IMR-90 (cell line): ENCODE results near the gene DRC7. TPM values are rescaled to one million over a fixed set of nuclear protein-coding genes. Genes with fewer than 3 reads are reported as not detected.

Experiments used
- ATAC-seq: fragments of 200-7000 bp; cut with Tn5 transposase; 2 replicates; pipeline ENCODE4 v1.9.1; 2020; ENCODE audit warnings: low read depth, mild to moderate bottlenecking, moderate library complexity
- BruUV-seq: library from RNA; stranded (reverse); fragments of 400-500 nt; replicated peaks from 2 replicates; lab custom pipeline; 2021; lab: Mats Ljungman, UMichigan
- CTCF ChIA-PET: fragments of 300-600 bp; formaldehyde crosslinking; extraction: SDS; loops from one replicate; lab custom pipeline; 2021; ENCODE audit warnings: antibody characterized with exemption; lab: Yijun Ruan, JAX
- POLR2A ChIA-PET: fragments of 300-600 bp; sonication (Branson Sonifier 250); formaldehyde crosslinking; loops from one replicate; lab custom pipeline; 2022; ENCODE audit warnings: antibody characterized with exemption; ENCODE audit not compliant: unreplicated experiment; lab: Charles Lee
- DNase-seq: peaks from one replicate; pipeline ENCODE4 v3.0.0; 2013
- H2AFZ ChIP-seq: replicated peaks from 2 replicates; pipeline ENCODE3; 2013; ENCODE audit warnings: low read length, mild to moderate bottlenecking; ENCODE audit not compliant: poor library complexity
- H2AK5ac ChIP-seq: 2 replicates; pipeline ENCODE4 v1.6.1; 2013; ENCODE audit warnings: low read depth, low read length, inconsistent platforms
- H2AK9ac ChIP-seq: replicated peaks from 2 replicates; pipeline ENCODE3; 2013; ENCODE audit warnings: mild to moderate bottlenecking, low read depth, low read length, moderate library complexity; ENCODE audit not compliant: poor library complexity
- H2BK120ac ChIP-seq: 2 replicates; pipeline ENCODE4 v1.6.1; 2013; ENCODE audit warnings: low read depth, low read length, inconsistent platforms
- H2BK15ac ChIP-seq: 3 replicates; pipeline ENCODE4 v1.6.1; 2013; ENCODE audit warnings: low read depth, low read length, inconsistent platforms
- H2BK20ac ChIP-seq: 2 replicates; pipeline ENCODE4 v1.6.1; 2013; ENCODE audit warnings: low read depth, mild to moderate bottlenecking, inconsistent platforms, low read length, moderate library complexity
- H2BK5ac ChIP-seq: 2 replicates; pipeline ENCODE4 v1.6.1; 2013; ENCODE audit warnings: mild to moderate bottlenecking, low read depth, low read length, inconsistent platforms; ENCODE audit not compliant: poor library complexity, severe bottlenecking
- H3K14ac ChIP-seq: replicated peaks from 2 replicates; pipeline ENCODE4 v1.6.1; 2013; ENCODE audit warnings: low read depth, low read length, inconsistent platforms
- H3K18ac ChIP-seq: 2 replicates; pipeline ENCODE4 v1.6.1; 2013; ENCODE audit warnings: low read depth, low read length, control low read depth
- H3K23ac ChIP-seq: 2 replicates; pipeline ENCODE4 v1.6.1; 2013; ENCODE audit warnings: low read depth, low read length, inconsistent platforms
- H3K27ac ChIP-seq: 2 replicates; pipeline ENCODE4 v1.5.1; 2013; ENCODE audit warnings: mild to moderate bottlenecking, control low read depth, low read length; ENCODE audit not compliant: insufficient read depth
- H3K27me3 ChIP-seq: 2 replicates; pipeline ENCODE4 v1.6.1; 2013; ENCODE audit warnings: low read length; ENCODE audit not compliant: control insufficient read depth, insufficient read depth
- H3K36me3 ChIP-seq: 2 replicates; pipeline ENCODE4 v1.6.1; 2013; ENCODE audit warnings: low read length, mixed read lengths; ENCODE audit not compliant: control insufficient read depth, insufficient read depth
- H3K4ac ChIP-seq: 2 replicates; pipeline ENCODE4 v1.6.1; 2013; ENCODE audit warnings: low read depth, low read length, inconsistent platforms
- H3K4me1 ChIP-seq: 2 replicates; pipeline ENCODE4 v1.6.1; 2013; ENCODE audit warnings: low read length, mixed read lengths; ENCODE audit not compliant: control insufficient read depth, insufficient read depth
- H3K4me2 ChIP-seq: 2 replicates; pipeline ENCODE4 v1.6.1; 2013; ENCODE audit warnings: low read depth, mild to moderate bottlenecking, control low read depth, low read length, moderate library complexity
- H3K4me3 ChIP-seq: 2 replicates; pipeline ENCODE4 v1.5.1; 2013; ENCODE audit warnings: low read depth, mild to moderate bottlenecking, control low read depth, low read length, moderate library complexity; ENCODE audit not compliant: insufficient read depth
- H3K56ac ChIP-seq: 2 replicates; pipeline ENCODE4 v1.6.1; 2013; ENCODE audit warnings: low read length, inconsistent platforms; ENCODE audit not compliant: insufficient read depth; ENCODE audit errors: extremely low read depth
- H3K79me1 ChIP-seq, 2 experiments: 2 replicates each; pipeline ENCODE4 v1.6.1; 2013; ENCODE audit warnings: low read length in 2 of 2, inconsistent platforms in 1 of 2, low read depth in 1 of 2
- H3K9ac ChIP-seq: 2 replicates; pipeline ENCODE4 v1.6.1; 2013; ENCODE audit warnings: low read depth, low read length, control low read depth
- H3K9me1 ChIP-seq: 2 replicates; pipeline ENCODE4 v1.6.1; 2013; ENCODE audit warnings: low read length, inconsistent platforms; ENCODE audit not compliant: insufficient read depth
- H3K9me3 ChIP-seq: 2 replicates; pipeline ENCODE4 v1.6.1; 2013; ENCODE audit warnings: low read length; ENCODE audit not compliant: control insufficient read depth, insufficient read depth
- H4K20me1 ChIP-seq: 2 replicates; pipeline ENCODE4 v1.6.1; 2013; ENCODE audit warnings: low read length, inconsistent platforms; ENCODE audit not compliant: insufficient read depth
- H4K5ac ChIP-seq: 2 replicates; pipeline ENCODE4 v1.6.1; 2013; ENCODE audit warnings: mild to moderate bottlenecking, low read depth, low read length, control low read depth
- H4K8ac ChIP-seq, 2 experiments: 2 replicates each; pipeline ENCODE4 v1.6.1; 2013; ENCODE audit warnings: low read depth in 2 of 2, low read length in 2 of 2, control low read depth in 1 of 2, inconsistent platforms in 1 of 2
- H4K91ac ChIP-seq: 2 replicates; pipeline ENCODE4 v1.6.1; 2013; ENCODE audit warnings: low read depth, low read length, inconsistent platforms; ENCODE audit not compliant: insufficient read depth
- BHLHE40 ChIP-seq: fragments of 150-350 bp; IDR thresholded peaks from 2 replicates; pipeline ENCODE4 v1.6.1; 2016; ENCODE audit warnings: mild to moderate bottlenecking, low read depth, low read length
- CEBPB ChIP-seq: IDR thresholded peaks from 2 replicates; pipeline ENCODE4 v1.6.1; 2012; ENCODE audit warnings: low read depth, low read length, improper control_type of control experiment
- CHD1 ChIP-seq: IDR thresholded peaks from 2 replicates; pipeline ENCODE4 v1.6.1; 2012; ENCODE audit warnings: low read depth, low read length, improper control_type of control experiment
- CTCF ChIP-seq: conservative IDR thresholded peaks from 2 replicates; pipeline ENCODE4 v1.5.1; 2012; ENCODE audit warnings: mild to moderate bottlenecking, low read depth, low read length, improper control_type of control experiment
- ELK1 ChIP-seq: fragments of 150-350 bp; IDR thresholded peaks from 2 replicates; pipeline ENCODE4 v1.6.1; 2016; ENCODE audit warnings: low read depth, mild to moderate bottlenecking, low read length, moderate library complexity, borderline replicate concordance
- FOS ChIP-seq: fragments of 150-350 bp; IDR thresholded peaks from 2 replicates; pipeline ENCODE4 v1.6.1; 2016; ENCODE audit warnings: low read depth, low read length
- MAFK ChIP-seq: IDR thresholded peaks from 2 replicates; pipeline ENCODE4 v1.6.1; 2012; ENCODE audit warnings: low read depth, low read length, improper control_type of control experiment
- MAZ ChIP-seq: IDR thresholded peaks from 2 replicates; pipeline ENCODE4 v1.6.1; 2012; ENCODE audit warnings: low read depth, mild to moderate bottlenecking, low read length, improper control_type of control experiment, moderate library complexity, borderline replicate concordance
- MXI1 ChIP-seq: IDR thresholded peaks from 2 replicates; pipeline ENCODE4 v1.6.1; 2012; ENCODE audit warnings: low read depth, mild to moderate bottlenecking, low read length, moderate library complexity, borderline replicate concordance
- NFE2L2 ChIP-seq: fragments of 150-350 bp; IDR thresholded peaks from 2 replicates; pipeline ENCODE4 v1.6.1; 2016; ENCODE audit warnings: low read depth, mild to moderate bottlenecking, low read length
- POLR2A ChIP-seq: IDR thresholded peaks from 2 replicates; pipeline ENCODE4 v1.6.1; 2012; ENCODE audit warnings: mild to moderate bottlenecking, low read depth, low read length
- RFX5 ChIP-seq: IDR thresholded peaks from 2 replicates; pipeline ENCODE4 v1.8.0; 2012; ENCODE audit warnings: low read depth, mild to moderate bottlenecking, low read length, moderate library complexity
- SMC3 ChIP-seq: fragments of 150-350 bp; IDR thresholded peaks from 2 replicates; pipeline ENCODE4 v1.6.1; 2016; ENCODE audit warnings: low read depth, mild to moderate bottlenecking, antibody characterized with exemption, low read length, moderate library complexity
- USF2 ChIP-seq: fragments of 150-350 bp; IDR thresholded peaks from 2 replicates; pipeline ENCODE4 v1.6.1; 2017; ENCODE audit warnings: mild to moderate bottlenecking, antibody characterized with exemption, low read length, low read depth
- WGBS, 2 experiments: methylation state at CpG; one replicate each; pipeline versions ENCODE4 v1.1.5 to v1.1.7; 2013; ENCODE audit warnings: missing lambda C conversion rate in 2 of 2; ENCODE audit not compliant: insufficient read length in 1 of 2; ENCODE audit errors: extremely low coverage in 2 of 2; 5-methylcytosine and 5-hydroxymethylcytosine counted together
- dilution Hi-C: fragments of 300-500 bp; cut with HindIII; formaldehyde crosslinking; loops from one replicate; pipeline ENCODE4 v1.14.3; 2018; ENCODE audit warnings: low sequenced_read_pairs; ENCODE audit not compliant: unreplicated experiment
- in situ Hi-C: fragments of 300-500 bp; cut with MboI; formaldehyde crosslinking; loops from 3 replicates; pipeline ENCODE4 v1.14.3; 2019; ENCODE audit warnings: low sequenced_read_pairs, inconsistent platforms, mixed read lengths
- intact Hi-C: fragments of 100-400 bp; cut with micrococcal nuclease; formaldehyde crosslinking; loops from 2 replicates; pipeline ENCODE4 v1.10.0; 2022
- polyA plus RNA-seq, 3 experiments: library from polyadenylated mRNA; depleted of rRNA; stranded (reverse); fragments of >200 nt; gene quantifications; 2 replicates each; pipeline ENCODE4 v1.2.3, GENCODE V29; 2012; ENCODE audit warnings: low replicate concordance in 1 of 3
- total RNA-seq: library from RNA; depleted of rRNA; stranded (reverse); fragments of >200 nt; gene quantifications from 2 replicates; pipeline ENCODE4 v1.2.3, GENCODE V29; 2012

Gene DRC7
- total and polyA plus RNA-seq, 2 of the 4 experiments (the other 2 are of a cell fraction) = not detected

GRCh38 chr16:57708168-57708567 is 13.6 kb downstream of the DRC7 start:
- DNase-seq (peak; percentile 3), ATAC-seq (no peak)
- Histone ChIP-seq H2BK20ac (no peak overlapping the region), H3K14ac (no peak overlapping the region), H2BK120ac (no peak overlapping the region), H3K27me3 (peaks cover 34% of the 10 kb centered on the region), H4K91ac (no peak overlapping the region), H4K5ac (no peak overlapping the region), H2BK15ac (no peak overlapping the region), H2BK5ac (no peak overlapping the region), H3K36me3 (no peaks in the 10 kb centered on the region), H3K4me1 (no peaks in the 10 kb centered on the region), H3K4ac (no peak overlapping the region), H3K56ac (no peak overlapping the region), H2AK5ac (no peak overlapping the region), H3K79me1 (no peaks in the 10 kb centered on the region), H3K4me3 (no peak overlapping the region), H2AFZ (no peak overlapping the region), H4K20me1 (no peaks in the 10 kb centered on the region), H4K8ac (no peak overlapping the region), H3K27ac (no peak overlapping the region), H3K4me2 (no peak overlapping the region), H3K9ac (no peak overlapping the region), H3K9me1 (no peaks in the 10 kb centered on the region), H3K23ac (no peak overlapping the region), H3K18ac (no peak overlapping the region), H3K9me3 (no peaks in the 10 kb centered on the region), H2AK9ac (no peak overlapping the region)
- BruUV-seq = no TSS peak
- POLR2A ChIA-PET = no interaction called here
- intact Hi-C loops (no loop called here), dilution Hi-C loops (no loop called here), in situ Hi-C loops (no loop called here)
- CTCF ChIA-PET = no interaction called here
- WGBS, 2 experiments = no CpG with 5 or more reads among the region's 3 CpGs
- TF ChIP-seq NFE2L2 = no peak
- no peak for TF ChIP-seq CTCF
- TF ChIP-seq FOS = no peak
- no peak for TF ChIP-seq CHD1
- no peak for TF ChIP-seq MAZ
- no peak for TF ChIP-seq POLR2A
- TF ChIP-seq CEBPB = no peak
- TF ChIP-seq SMC3 = no peak
- no peak for TF ChIP-seq USF2
- TF ChIP-seq BHLHE40 = no peak
- no peak for TF ChIP-seq MXI1
- no peak for TF ChIP-seq ELK1
- no peak for TF ChIP-seq MAFK
- TF ChIP-seq RFX5 = no peak
